ENCODE measurements around the gene UACA.

The UACA gene

DNA sequence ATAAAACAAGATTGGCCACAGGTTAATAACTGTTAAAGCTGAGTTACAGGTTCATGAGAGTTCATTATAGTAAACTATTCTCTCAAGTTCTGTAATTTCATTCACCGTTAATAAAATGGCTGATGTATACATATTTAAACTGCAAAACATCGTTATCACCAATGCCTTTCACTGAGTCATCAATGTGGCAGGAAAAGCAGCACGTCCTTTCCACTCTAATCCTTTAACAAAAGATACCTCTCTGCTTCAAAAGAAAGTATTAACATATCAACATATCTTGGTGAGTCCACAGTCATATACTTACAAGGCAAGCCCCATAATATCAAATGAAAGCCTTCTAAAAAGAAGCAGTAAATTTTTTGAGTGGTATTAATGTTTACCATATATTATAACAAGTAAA is 54.5 kb downstream of the UACA start:
- no peak for DNase-seq (ENCODE audit: low read depth)
- no peak overlapping the region for H3K4me3 ChIP-seq (ENCODE audit: low read depth, low read length)
- TF ChIP-seq, protein P1, sequence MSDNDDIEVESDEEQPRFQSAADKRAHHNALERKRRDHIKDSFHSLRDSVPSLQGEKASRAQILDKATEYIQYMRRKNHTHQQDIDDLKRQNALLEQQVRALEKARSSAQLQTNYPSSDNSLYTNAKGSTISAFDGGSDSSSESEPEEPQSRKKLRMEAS (IDR thresholded peaks at IDR 0.05; ENCODE audit: low read depth, low read length) = no peak
- TF ChIP-seq POLR2A (IDR thresholded peaks at IDR 0.05; ENCODE audit: extremely low read depth, insufficient read length) (no peak), MYC (IDR thresholded peaks at IDR 0.05; ENCODE audit: low read depth, low read length) (no peak), CTCF (IDR thresholded peaks at IDR 0.05; ENCODE audit: low read depth, low read length) (no peak)

- no peak for DNase-seq (ENCODE audit: low read depth)
- no peak for TF ChIP-seq CTCF (IDR thresholded peaks at IDR 0.05; ENCODE audit: low read depth, low read length)
- TF ChIP-seq, protein P1 (IDR thresholded peaks at IDR 0.05; ENCODE audit: low read depth, low read length) = no peak
- no peak for TF ChIP-seq POLR2A (IDR thresholded peaks at IDR 0.05; ENCODE audit: extremely low read depth, insufficient read length)
- no peak for TF ChIP-seq MYC (IDR thresholded peaks at IDR 0.05; ENCODE audit: low read depth, low read length)
- no peak overlapping the region for H3K4me3 ChIP-seq (ENCODE audit: low read depth, low read length)
Measured at GRCh38 chr15:70707686-70708300, 55.6 kb downstream of the UACA start.

- TF ChIP-seq CTCF (IDR thresholded peaks at IDR 0.05; ENCODE audit: low read depth, low read length) = no peak
- TF ChIP-seq POLR2A (IDR thresholded peaks at IDR 0.05; ENCODE audit: extremely low read depth, insufficient read length) = no peak
- TF ChIP-seq, protein P1 (IDR thresholded peaks at IDR 0.05; ENCODE audit: low read depth, low read length) = no peak
- TF ChIP-seq MYC (IDR thresholded peaks at IDR 0.05; ENCODE audit: low read depth, low read length) = no peak
- no peak overlapping the region for H3K4me3 ChIP-seq (ENCODE audit: low read depth, low read length)
Measured at GRCh38 chr15:70704731-70705130, 58.6 kb downstream of the UACA start.

GRCh38 chr15:70704166-70704565 is 59.2 kb downstream of the UACA start:
- H3K4me3 ChIP-seq (ENCODE audit: low read depth, low read length) = no peak overlapping the region
- no peak for DNase-seq (ENCODE audit: low read depth)
- TF ChIP-seq MYC (IDR thresholded peaks at IDR 0.05; ENCODE audit: low read depth, low read length) (no peak), POLR2A (IDR thresholded peaks at IDR 0.05; ENCODE audit: extremely low read depth, insufficient read length) (no peak)

More at GRCh38 chr15:70704731-70705130, 58.6 kb downstream of the UACA start:
- peak; percentile 53 for DNase-seq (ENCODE audit: low read depth)

- no peak for TF ChIP-seq MYC (IDR thresholded peaks at IDR 0.05; ENCODE audit: low read depth, low read length)
- no peak for TF ChIP-seq POLR2A (IDR thresholded peaks at IDR 0.05; ENCODE audit: extremely low read depth, insufficient read length)
- TF ChIP-seq, protein P1 (IDR thresholded peaks at IDR 0.05; ENCODE audit: low read depth, low read length) = no peak
- no peak for TF ChIP-seq CTCF (IDR thresholded peaks at IDR 0.05; ENCODE audit: low read depth, low read length)
- no peak overlapping the region for H3K4me3 ChIP-seq (ENCODE audit: low read depth, low read length)
- no peak for DNase-seq (ENCODE audit: low read depth)
Measured at GRCh38 chr15:70703096-70703878, 60.1 kb downstream of the UACA start.

GRCh38 chr15:70702584-70702983 is 60.8 kb downstream of the UACA start:
- no peak for DNase-seq (ENCODE audit: low read depth)
- H3K4me3 ChIP-seq (ENCODE audit: low read depth, low read length) = no peak overlapping the region
- TF ChIP-seq MYC (IDR thresholded peaks at IDR 0.05; ENCODE audit: low read depth, low read length) (no peak), CTCF (IDR thresholded peaks at IDR 0.05; ENCODE audit: low read depth, low read length) (no peak), POLR2A (IDR thresholded peaks at IDR 0.05; ENCODE audit: extremely low read depth, insufficient read length) (no peak)
- TF ChIP-seq, protein P1 (IDR thresholded peaks at IDR 0.05; ENCODE audit: low read depth, low read length) = no peak

Measured in NB4 (cell line).